ENCODE measurements around the gene LBP. TPM values are rescaled to one million over a fixed set of nuclear protein-coding genes. Genes with fewer than 3 reads are reported as not detected.
A peak's percentile ranks its signal among the peaks of the same experiment; 100 is the strongest.

The LBP gene
- total RNA-seq, 6 experiments from 2014 or later = 380 to 2,142 (median 1,251) TPM

DNA sequence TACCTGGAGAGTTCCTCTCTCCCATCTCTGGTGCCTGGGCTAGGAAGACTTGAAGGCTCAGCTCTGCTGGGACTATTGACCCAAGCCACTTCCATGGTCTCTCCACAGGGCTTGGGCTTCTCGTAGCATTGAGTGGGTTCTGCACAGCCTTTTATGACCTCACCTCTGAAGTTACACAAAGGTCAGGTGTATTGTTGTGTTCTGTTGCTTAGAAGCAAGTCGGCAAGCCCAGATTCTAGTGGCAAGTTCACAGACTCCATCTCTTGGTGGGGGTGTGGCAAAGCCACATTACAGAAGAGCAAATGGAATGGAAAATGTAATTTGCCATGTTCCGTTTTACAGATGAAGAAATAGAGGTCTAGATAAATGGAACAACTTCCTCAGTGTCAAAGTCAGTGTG, 28.9 kb upstream of the LBP start:
- no peak for DNase-seq
- Histone ChIP-seq H3K9me3 (no peaks in the 10 kb centered on the region), H3K27ac (no peak overlapping the region), H3K27me3 (no peaks in the 10 kb centered on the region), H3K4me3 (no peak overlapping the region), H3K36me3 (no peaks in the 10 kb centered on the region), H3K4me1 (no peaks in the 10 kb centered on the region)
- ATAC-seq = no peak
- WGBS (ENCODE audit: insufficient coverage, low coverage, low lambda C conversion rate, missing lambda C conversion rate) = 59% methylated on average over 3 of the region's 3 CpGs
- TF ChIP-seq, protein P1, sequence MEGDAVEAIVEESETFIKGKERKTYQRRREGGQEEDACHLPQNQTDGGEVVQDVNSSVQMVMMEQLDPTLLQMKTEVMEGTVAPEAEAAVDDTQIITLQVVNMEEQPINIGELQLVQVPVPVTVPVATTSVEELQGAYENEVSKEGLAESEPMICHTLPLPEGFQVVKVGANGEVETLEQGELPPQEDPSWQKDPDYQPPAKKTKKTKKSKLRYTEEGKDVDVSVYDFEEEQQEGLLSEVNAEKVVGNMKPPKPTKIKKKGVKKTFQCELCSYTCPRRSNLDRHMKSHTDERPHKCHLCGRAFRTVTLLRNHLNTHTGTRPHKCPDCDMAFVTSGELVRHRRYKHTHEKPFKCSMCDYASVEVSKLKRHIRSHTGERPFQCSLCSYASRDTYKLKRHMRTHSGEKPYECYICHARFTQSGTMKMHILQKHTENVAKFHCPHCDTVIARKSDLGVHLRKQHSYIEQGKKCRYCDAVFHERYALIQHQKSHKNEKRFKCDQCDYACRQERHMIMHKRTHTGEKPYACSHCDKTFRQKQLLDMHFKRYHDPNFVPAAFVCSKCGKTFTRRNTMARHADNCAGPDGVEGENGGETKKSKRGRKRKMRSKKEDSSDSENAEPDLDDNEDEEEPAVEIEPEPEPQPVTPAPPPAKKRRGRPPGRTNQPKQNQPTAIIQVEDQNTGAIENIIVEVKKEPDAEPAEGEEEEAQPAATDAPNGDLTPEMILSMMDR (IDR thresholded peaks at IDR 0.05) = no peak
- TF ChIP-seq POLR2A (IDR thresholded peaks at IDR 0.05) = no peak
- intact Hi-C loops (cut with DNase I) = no loop called here

DNA sequence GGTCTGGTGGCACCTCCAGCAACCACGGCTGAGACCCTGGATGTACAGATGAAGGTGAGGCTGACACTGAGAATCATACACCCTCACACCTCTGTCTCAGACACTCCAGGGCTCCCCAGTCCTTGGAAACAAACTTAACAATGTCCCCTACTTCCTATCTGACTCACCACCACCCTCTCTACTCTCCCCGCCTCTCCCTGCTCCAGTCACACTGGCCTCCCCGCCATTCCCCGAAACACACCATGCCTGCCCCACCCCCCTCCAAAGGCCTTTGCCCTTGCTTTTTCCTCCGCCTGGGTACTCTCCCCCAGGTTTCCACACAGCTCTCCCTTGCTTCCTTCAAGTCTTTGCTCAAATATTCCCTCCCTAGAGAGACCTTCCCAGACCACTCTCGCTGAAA, 26.1 kb upstream of the LBP start:
- H3K4me3 ChIP-seq = no peak overlapping the region
- H3K9me3 ChIP-seq = no peaks in the 10 kb centered on the region
- H3K27ac ChIP-seq = no peak overlapping the region
- H3K4me1 ChIP-seq = no peaks in the 10 kb centered on the region
- WGBS (ENCODE audit: insufficient coverage, low coverage, low lambda C conversion rate, missing lambda C conversion rate) = 33% methylated on average over 4 of the region's 6 CpGs
- no peaks in the 10 kb centered on the region for H3K36me3 ChIP-seq
- intact Hi-C loops (cut with DNase I) = no loop called here
- H3K27me3 ChIP-seq = no peaks in the 10 kb centered on the region
- no peak for DNase-seq
- ATAC-seq = no peak
- TF ChIP-seq POLR2A (IDR thresholded peaks at IDR 0.05) = no peak
- TF ChIP-seq, protein P1 (IDR thresholded peaks at IDR 0.05) = no peak

DNA sequence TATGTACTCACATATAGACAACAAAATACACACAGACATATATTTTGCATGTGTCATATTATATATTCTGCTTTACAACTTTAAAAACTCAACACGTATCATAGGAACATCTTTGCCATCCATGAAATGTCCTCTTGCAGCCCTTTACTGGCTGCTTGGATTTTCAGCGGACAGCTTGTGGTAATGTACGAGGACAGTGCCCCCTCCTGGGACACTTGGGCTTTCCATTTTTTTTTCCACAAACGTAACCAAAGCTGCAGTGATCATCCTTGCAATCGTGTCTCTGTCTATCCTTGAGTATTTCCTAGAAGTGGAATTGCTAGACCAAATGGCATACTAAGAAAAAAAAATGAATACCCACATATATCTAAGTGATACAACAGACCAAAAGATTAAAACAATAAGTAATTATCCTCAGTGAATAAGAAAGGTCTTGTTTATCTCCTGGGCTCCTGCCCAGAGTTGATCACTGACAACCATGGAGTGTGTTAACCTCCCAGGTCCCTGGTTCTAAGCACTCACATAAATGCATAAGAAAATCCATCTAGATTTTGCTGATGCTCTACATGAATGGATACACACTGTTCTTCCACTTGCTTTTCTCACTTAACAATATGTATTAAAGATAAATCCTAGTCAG, 24.2 kb upstream of the LBP start:
- DNase-seq = no peak
- Histone ChIP-seq H3K36me3 (no peaks in the 10 kb centered on the region), H3K27me3 (no peaks in the 10 kb centered on the region), H3K9me3 (no peaks in the 10 kb centered on the region), H3K4me3 (no peak overlapping the region), H3K4me1 (no peaks in the 10 kb centered on the region), H3K27ac (no peak overlapping the region)
- intact Hi-C loops (cut with DNase I) = no loop called here
- WGBS (ENCODE audit: insufficient coverage, low coverage, low lambda C conversion rate, missing lambda C conversion rate) = 0% methylated on average over 5 of the region's 5 CpGs
- peak; percentile 75 to 86 (median 80) for ATAC-seq
- TF ChIP-seq, protein P1 (IDR thresholded peaks at IDR 0.05) = peak; percentile 64 to 70 (median 68)
- no peak for TF ChIP-seq POLR2A (IDR thresholded peaks at IDR 0.05)

DNA sequence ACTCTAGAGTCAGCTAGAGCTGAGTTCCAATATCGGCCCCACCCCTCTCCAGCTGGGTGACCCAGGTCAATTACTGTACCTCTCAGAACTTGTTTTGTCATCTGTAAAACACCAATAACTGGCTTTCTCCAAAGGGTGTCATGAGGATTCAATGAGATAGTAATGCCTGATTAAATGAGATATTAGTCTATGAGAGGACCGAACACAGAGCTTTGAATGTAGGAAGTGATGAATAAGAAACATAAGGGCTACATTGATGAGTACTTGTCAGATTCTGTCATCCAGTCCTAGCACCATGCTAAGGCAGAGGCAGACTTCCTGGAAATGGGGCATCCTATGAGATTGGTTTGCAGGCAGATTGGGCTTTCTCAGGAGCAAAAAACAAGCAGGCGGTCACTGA, 22.1 kb upstream of the LBP start:
- no peaks in the 10 kb centered on the region for H3K9me3 ChIP-seq
- H3K4me1 ChIP-seq = no peaks in the 10 kb centered on the region
- WGBS (ENCODE audit: insufficient coverage, low coverage, low lambda C conversion rate, missing lambda C conversion rate) = 100% methylated on average over 2 of the region's 3 CpGs
- no peaks in the 10 kb centered on the region for H3K27me3 ChIP-seq
- H3K36me3 ChIP-seq = no peaks in the 10 kb centered on the region
- intact Hi-C loops (cut with DNase I) = no loop called here
- DNase-seq (no peak), ATAC-seq (no peak)
- TF ChIP-seq, protein P1 (IDR thresholded peaks at IDR 0.05) = no peak
- TF ChIP-seq POLR2A (IDR thresholded peaks at IDR 0.05) = no peak
- no peak overlapping the region for H3K27ac ChIP-seq
- H3K4me3 ChIP-seq = no peak overlapping the region
